Left ventricle myocardium inferior (tissue), 1 donor: ENCODE results near the gene PTPN21. TPM values are rescaled to one million over a fixed set of nuclear protein-coding genes. Genes with fewer than 3 reads are reported as not detected.

Experiments used
- DNase-seq: peaks from one replicate; pipeline ENCODE4 v3.0.0-alpha.2; 2020
- H3K27ac ChIP-seq: fragments of 200-600 bp; replicated peaks from 2 replicates; pipeline ENCODE4 v1.8.0; 2021
- H3K27me3 ChIP-seq: fragments of 200-600 bp; 2 replicates; pipeline ENCODE4 v1.8.0; 2021; ENCODE audit warnings: low read depth
- H3K36me3 ChIP-seq: fragments of 200-600 bp; 2 replicates; pipeline ENCODE4 v1.8.0; 2021
- H3K4me1 ChIP-seq: fragments of 200-600 bp; 2 replicates; pipeline ENCODE4 v1.8.0; 2021
- H3K4me3 ChIP-seq: fragments of 200-600 bp; 2 replicates; pipeline ENCODE4 v1.8.0; 2021; ENCODE audit warnings: mild to moderate bottlenecking, moderate library complexity
- H3K9me3 ChIP-seq: fragments of 200-600 bp; replicated peaks from 2 replicates; pipeline ENCODE4 v1.8.0; 2021
- intact Hi-C: fragments of 100-400 bp; cut with micrococcal nuclease; formaldehyde crosslinking; loops from one replicate; pipeline ENCODE4 v1.11.0; 2022
- total RNA-seq: library from RNA; stranded (reverse); fragmentation: NEBNext Ultra II Directional; extraction: Animal tissue kit (Norgen Biotek cat#: 25700); gene quantifications from one replicate; pipeline ENCODE4 v1.2.1, GENCODE V29; 2021
- TF ChIP-seq, protein P1 (sequence below): fragments of 200-600 bp; IDR thresholded peaks from 2 replicates; pipeline ENCODE4 v1.8.0; 2021; ENCODE audit warnings: antibody characterized with exemption, mild to moderate bottlenecking, borderline replicate concordance
- donor health status: DM: no; HTN: yes; CAD: no; lungs with severe emphysema.

Gene PTPN21
- total RNA-seq, 1 donor from 2014 or later: 42.3 TPM

DNA sequence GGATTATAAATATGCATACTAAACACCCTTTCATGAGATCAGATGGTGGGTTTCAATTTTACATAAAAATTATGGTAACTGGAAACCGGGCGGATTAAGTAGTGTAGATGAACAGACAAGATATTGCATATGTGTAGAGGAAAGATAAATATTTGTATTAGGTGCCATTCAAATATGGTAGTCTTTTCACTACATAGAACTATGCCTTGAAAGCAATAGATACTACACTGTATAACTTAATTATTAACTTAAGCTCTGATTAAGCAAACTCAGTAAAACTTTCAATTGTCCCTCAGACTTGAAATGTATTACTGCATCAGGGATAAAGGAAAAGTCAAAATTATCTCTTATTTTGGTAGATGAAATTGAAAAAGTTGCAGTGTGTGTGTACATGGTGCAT lies 1.9 kb downstream of the PTPN21 start:
- intact Hi-C loops: no loop called here
- peak overlapping the region; percentile 96 for H3K27ac ChIP-seq
- no peaks in the 10 kb centered on the region for H3K27me3 ChIP-seq
- no peak for DNase-seq
- peak overlapping the region; percentile 83 for H3K4me3 ChIP-seq
- H3K4me1 ChIP-seq: peaks cover 84% of the 10 kb centered on the region
- H3K9me3 ChIP-seq: no peaks in the 10 kb centered on the region
- TF ChIP-seq, protein P1, sequence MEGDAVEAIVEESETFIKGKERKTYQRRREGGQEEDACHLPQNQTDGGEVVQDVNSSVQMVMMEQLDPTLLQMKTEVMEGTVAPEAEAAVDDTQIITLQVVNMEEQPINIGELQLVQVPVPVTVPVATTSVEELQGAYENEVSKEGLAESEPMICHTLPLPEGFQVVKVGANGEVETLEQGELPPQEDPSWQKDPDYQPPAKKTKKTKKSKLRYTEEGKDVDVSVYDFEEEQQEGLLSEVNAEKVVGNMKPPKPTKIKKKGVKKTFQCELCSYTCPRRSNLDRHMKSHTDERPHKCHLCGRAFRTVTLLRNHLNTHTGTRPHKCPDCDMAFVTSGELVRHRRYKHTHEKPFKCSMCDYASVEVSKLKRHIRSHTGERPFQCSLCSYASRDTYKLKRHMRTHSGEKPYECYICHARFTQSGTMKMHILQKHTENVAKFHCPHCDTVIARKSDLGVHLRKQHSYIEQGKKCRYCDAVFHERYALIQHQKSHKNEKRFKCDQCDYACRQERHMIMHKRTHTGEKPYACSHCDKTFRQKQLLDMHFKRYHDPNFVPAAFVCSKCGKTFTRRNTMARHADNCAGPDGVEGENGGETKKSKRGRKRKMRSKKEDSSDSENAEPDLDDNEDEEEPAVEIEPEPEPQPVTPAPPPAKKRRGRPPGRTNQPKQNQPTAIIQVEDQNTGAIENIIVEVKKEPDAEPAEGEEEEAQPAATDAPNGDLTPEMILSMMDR: no peak
- peaks cover 24% of the 10 kb centered on the region for H3K36me3 ChIP-seq

DNA sequence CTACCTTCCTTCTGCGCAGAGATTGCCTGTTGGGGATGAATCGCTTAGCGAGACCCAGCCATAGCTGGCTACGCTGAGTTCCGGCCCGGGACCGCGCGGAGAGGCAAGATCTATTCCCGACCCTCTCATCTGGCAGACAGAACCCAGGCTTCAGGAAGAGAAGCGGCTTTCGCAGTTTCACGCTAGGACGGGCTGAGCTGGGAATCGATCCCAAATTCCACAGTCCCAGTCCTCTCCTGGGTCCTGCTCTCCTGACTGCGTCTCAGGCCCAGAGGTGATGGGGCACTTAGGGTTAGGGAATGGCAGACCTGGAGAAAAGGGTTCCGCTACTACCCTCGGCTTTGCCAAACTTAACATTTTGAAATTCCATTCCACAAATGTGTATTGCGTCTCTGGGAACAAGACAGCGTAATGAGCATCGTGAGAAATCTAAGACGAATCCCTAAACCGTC lies 2.8 kb downstream of the PTPN21 start:
- peaks cover 27% of the 10 kb centered on the region for H3K36me3 ChIP-seq
- peak overlapping the region; percentile 83 for H3K4me3 ChIP-seq
- H3K27ac ChIP-seq: peak overlapping the region; percentile 96
- no peak for DNase-seq
- H3K9me3 ChIP-seq: no peaks in the 10 kb centered on the region
- intact Hi-C loops: no loop called here
- H3K4me1 ChIP-seq: peaks cover 93% of the 10 kb centered on the region
- no peaks in the 10 kb centered on the region for H3K27me3 ChIP-seq
- TF ChIP-seq, protein P1: no peak

DNA sequence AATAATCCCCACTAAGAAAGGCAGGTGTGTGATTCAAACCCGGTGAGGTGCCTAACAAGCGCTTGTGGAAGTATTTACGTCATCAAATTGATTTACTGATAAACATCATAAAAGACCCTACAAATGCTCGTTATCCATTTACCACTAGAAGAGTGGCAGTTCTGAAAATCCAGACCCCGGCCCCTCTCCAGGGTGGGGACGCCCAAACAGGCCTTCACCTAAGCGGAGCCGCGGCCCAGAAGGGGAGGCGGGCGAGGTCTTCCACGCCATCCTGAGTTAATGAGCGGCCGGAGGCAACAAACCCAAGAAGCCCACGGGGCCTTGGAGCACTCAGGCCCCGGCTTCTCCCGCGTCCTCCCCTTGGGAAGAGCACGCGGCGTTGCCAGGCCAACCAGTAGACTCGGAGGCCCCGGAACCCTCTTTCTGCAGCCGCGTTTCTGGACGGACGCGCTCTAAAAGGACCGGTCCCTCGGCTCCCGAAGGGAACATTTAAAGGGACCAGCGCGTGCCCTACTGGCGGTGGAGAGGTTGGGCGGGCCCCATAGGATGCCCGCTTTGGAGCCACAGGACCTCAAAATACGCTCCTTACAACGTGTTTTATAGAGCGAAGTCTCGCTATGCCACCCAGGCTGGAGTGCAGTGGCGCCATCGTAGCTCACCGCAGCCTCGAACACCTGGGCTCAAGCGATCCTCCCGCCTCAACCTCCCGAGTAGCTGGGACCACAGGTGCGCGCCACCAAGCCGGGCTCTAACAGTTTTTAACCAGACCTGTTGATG lies 3.5 kb downstream of the PTPN21 start:
- peak overlapping the region; percentile 83 for H3K4me3 ChIP-seq
- H3K27me3 ChIP-seq: no peaks in the 10 kb centered on the region
- DNase-seq: peak; percentile 76
- TF ChIP-seq, protein P1: peak; percentile 51
- H3K27ac ChIP-seq: peak overlapping the region; percentile 96
- H3K9me3 ChIP-seq: no peaks in the 10 kb centered on the region
- H3K4me1 ChIP-seq: peaks cover 93% of the 10 kb centered on the region
- peaks cover 30% of the 10 kb centered on the region for H3K36me3 ChIP-seq
- intact Hi-C loops: no loop called here

DNA sequence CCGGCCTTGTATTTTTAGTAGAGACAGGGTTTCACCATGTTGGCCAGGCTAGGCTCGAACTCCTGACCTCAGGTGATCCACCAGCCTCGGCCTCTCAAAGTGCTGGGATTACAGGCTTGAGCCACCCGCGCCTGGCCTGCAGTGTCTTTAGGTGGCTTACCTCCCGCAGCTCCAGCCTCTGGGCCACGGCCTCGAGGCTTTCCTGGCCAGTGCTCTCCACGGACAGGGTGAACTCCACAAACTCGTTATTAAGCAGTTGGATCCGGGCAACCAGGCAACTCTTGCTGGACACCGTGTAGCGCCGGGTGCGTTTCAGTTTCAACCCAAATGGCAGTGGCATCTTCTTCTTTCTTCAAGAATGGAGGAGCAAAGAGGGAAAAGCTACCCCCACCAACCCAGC lies 4.7 kb downstream of the PTPN21 start:
- Histone ChIP-seq H3K27me3 (no peaks in the 10 kb centered on the region), H3K4me3 (peak overlapping the region; percentile 83), H3K4me1 (peaks cover 85% of the 10 kb centered on the region), H3K36me3 (peaks cover 41% of the 10 kb centered on the region), H3K9me3 (no peaks in the 10 kb centered on the region), H3K27ac (peak overlapping the region; percentile 96)
- DNase-seq: no peak
- intact Hi-C loops: no loop called here
- TF ChIP-seq, protein P1: no peak

DNA sequence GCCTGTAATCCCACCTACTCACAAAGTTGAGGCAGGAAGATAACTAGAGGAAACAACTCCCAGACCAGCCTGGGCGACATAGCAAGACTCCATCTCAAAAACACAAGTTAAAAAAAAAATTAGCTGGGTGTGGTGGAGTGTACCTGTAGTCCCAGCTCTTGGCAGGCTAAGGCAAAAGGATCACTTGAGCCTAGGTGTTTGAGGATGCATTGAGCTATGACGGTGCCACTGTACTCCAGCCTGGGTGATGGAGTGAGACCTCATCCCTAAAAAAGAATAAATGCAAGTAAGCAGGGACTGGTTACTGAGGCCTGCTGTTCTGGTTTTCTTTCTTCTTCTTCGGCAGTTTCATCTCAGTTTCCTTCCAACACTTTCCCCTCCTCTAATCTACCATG lies 7.4 kb downstream of the PTPN21 start:
- Histone ChIP-seq H3K27me3 (no peaks in the 10 kb centered on the region), H3K4me1 (peaks cover 86% of the 10 kb centered on the region), H3K36me3 (peaks cover 52% of the 10 kb centered on the region), H3K9me3 (no peaks in the 10 kb centered on the region), H3K4me3 (no peak overlapping the region), H3K27ac (no peak overlapping the region)
- no peak for DNase-seq
- TF ChIP-seq, protein P1: no peak
- intact Hi-C loops: no loop called here
